Measurements from ENCODE around the gene SLC43A3.

- TF ChIP-seq POLR2A (IDR thresholded peaks at IDR 0.05) (no peak), CTCF (IDR thresholded peaks at IDR 0.05) (no peak), EP300 (IDR thresholded peaks at IDR 0.05) (no peak)
Observed at GRCh38 chr11:57407941-57408475, 18.9 kb downstream of the SLC43A3 start.
